GM12874 (cell line): ENCODE data around the gene SNRPD3.

Source experiments
- TF ChIP-seq, protein P1 (sequence below): IDR thresholded peaks from 2 replicates; pipeline ENCODE4 v1.5.1; 2011; ENCODE audit warnings: low read depth, mild to moderate bottlenecking, control low read depth, low read length, moderate library complexity; ENCODE audit not compliant: insufficient read depth

The SNRPD3 gene

DNA sequence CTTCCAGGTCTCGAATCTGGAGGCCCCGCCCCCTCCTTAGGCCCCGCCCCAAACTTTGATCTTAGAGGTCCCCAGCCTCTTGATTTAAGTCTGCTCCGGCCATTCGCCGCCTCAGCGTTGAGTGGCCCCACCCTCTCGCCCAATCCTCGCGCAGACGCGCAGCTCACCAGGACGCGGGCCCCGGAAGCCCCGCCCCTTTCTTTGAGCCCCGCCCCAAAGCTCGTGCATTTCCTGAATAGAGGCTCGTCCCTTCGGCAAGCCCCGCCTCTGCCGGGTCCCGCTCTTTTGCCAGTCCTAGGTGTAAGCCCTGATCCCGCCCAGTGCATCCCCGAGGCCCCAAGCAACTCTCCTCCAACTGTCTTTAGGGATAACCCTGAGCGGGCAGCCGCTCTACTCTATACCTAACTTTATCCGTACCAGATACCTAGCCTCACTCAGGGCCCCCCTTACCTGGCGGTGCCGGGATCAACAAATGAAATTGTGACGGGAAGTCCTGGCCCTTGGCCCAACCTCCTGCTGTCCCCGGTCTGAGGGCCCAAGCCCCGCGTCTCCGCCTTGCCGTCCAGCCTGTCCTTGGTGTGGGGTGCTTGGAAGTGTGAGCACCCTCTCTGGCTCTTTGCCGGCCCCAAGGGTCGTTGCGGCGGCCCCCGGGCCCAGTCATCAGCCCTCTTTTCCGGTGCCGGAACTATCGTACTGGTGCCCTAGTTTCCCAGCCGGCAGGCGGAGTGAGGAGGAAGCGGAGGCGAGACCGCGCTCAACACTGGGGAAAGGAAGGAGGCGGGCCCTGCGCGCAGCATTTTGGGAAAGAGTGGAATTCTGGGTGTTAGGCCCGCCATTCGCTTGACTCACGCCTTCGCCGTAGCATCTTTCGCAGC, at the start of gene SNRPD3:
Gene SNRPD3, plus strand, starts transcription at position 835 of the 875 bp plus-strand sequence. CDS start 1,676 bp downstream, outside the sequence.
- TF ChIP-seq, protein P1, sequence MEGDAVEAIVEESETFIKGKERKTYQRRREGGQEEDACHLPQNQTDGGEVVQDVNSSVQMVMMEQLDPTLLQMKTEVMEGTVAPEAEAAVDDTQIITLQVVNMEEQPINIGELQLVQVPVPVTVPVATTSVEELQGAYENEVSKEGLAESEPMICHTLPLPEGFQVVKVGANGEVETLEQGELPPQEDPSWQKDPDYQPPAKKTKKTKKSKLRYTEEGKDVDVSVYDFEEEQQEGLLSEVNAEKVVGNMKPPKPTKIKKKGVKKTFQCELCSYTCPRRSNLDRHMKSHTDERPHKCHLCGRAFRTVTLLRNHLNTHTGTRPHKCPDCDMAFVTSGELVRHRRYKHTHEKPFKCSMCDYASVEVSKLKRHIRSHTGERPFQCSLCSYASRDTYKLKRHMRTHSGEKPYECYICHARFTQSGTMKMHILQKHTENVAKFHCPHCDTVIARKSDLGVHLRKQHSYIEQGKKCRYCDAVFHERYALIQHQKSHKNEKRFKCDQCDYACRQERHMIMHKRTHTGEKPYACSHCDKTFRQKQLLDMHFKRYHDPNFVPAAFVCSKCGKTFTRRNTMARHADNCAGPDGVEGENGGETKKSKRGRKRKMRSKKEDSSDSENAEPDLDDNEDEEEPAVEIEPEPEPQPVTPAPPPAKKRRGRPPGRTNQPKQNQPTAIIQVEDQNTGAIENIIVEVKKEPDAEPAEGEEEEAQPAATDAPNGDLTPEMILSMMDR, result no peak

DNA sequence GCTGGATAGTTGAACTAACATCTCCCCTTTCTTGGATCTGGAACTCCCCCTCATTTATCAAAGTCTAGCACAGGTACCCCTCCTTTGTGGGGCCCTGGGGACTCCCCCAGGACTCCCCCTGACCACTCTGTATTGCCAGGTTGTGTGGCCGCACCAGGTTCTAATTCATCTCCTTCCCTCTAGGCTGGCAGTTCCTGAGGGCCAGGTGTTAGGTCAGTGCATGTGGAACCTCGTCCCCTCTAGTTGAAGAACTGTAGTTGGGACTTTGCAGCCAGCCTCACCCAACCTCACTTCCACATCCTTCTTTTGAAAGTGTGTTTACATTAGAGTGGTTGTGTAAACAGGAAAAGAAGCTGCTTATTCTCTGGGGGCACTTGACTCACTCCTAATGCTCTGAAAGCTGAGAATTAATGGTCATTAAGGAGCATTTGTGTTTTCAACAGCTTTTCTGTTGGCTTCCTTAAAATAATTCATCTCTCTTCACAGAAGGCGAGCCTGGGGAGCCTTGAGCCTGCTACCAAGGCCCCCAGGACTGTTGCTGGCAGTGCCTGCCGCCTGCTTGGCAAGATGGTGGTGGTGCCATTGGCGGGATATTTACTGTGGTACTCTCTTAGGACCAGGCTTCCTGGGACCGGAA, 48.9 kb upstream of the SNRPD3 start:
- TF ChIP-seq, protein P1, result no peak

DNA sequence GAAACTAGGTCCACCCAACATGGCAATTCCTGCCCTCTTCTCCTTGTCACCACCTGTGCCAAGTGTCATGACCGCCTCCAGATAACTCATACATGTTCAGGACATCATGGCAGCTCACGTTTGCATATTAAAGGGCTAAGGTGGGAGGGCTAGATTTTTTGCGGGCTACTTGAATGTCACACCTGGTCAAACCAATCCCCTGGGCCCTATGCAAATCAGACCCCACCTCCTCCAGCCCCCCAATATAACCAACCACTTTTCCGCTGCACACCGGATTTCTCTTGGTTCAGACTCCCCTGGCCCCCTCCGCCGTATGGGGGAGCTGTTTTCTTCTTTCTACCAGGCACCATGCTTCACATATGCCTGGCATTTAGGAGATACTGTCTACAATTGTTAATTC, 48.1 kb upstream of the SNRPD3 start:
- TF ChIP-seq, protein P1, result no peak

DNA sequence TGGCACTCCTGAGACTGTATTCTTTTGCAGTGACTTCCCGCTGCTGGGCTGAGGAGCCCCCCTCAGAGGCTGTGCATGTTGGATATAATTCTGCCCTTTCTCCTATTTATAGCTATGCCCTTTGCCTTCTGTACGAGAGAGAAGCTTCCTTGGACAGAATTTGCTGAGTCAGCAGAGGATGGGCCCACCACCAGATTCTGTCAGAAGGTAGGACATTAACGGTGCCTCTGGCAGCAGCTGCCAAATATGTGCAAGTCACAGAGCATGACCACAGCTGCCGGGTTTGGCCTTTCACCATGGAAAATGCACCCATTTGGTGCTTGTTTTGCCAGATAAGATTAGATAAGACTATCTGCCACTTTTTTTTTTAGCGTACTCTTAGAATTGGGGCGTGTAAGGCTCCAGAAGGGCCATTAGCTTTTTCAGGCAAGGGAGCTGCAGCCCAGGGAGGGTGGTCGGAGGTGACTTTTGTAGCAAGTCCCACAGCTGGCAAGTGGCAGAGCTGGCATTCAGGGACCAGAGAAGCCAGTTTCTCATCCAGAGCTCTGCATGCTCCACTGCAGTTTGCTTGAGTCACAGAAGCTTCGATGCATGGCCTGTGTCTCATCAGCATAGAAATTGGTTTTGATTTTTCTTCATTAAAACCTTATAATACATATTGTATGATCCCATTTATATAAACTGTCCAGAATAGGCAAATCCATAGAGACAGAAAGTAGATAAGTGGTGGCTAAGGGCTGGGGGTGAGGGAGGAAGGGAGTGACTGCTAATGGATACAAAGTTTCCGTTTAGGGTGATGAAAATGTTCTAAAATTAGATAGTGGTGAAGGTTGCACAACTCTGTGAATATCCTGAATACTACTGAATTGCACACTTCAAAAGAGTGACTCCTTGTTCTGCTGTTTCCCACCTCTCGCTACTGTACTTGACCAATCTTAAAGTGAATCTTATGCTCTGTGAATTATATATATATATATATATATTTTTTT, 44.9 kb upstream of the SNRPD3 start:
- TF ChIP-seq, protein P1, result no peak

DNA sequence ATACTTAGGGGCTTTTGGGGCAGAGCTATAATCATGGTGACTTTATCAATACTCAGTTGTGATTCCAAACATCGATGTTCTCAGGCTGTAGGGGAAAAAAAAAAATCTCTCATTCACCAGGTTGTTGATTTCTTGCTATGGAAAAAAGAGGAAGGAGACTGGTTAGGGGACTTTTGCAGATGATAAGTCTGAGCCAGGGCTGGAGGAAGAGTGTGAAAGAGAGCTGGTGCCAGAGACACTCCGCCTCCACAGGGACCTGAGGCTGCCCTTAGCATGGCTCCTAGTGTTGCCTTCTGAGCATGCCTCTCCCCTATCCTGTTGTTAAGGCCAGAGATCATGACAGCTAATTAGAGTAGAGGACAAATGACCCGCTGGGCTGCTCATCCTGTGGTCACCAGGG, 43.8 kb upstream of the SNRPD3 start:
- TF ChIP-seq, protein P1, result no peak

DNA sequence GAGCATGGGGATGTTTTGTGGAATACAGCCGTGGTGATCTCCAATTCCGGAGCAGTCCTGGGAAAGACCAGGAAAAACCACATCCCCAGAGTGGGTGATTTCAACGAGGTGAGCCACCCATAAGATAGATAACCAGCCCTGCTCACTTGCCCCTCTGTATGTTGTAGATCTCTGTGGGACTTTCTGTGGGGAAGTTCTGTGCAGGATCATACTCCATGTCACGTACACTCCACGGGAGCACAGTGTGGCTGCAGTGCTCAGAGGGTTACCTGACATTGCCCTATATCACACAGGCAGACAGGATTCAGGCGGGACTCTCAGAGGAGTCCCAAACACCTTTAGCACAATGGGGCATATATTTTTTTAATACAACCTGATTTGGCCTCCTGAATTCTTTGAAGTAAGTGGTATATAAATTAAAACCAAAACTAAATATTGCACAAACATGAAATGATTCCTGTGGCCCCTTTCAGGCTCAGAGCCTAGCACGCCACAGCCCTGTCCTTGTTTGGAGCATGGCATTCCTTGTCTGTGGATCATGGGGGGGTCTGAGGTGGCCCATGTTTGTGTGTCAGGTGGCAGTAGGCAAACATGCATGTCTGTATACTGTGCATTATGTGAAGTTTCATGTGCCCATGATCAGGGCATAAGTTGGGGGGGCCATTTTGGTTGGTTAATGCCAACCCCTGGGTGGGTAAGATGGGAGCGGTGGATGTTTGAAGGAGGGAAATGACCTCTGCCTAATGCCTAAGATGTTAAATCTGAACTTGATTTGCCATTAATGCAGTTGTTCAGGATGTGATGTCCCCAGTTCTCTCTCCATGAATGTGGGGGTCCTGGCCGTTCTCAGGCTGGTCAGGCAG, 42.2 kb upstream of the SNRPD3 start:
- TF ChIP-seq, protein P1, result no peak
